GM19455 (cell line): ENCODE results near the gene SEMA3A.

Experiments used
- ATAC-seq: cut with Tn5 transposase; IDR thresholded peaks from one replicate; pipeline ENCODE4 v1.9.1; 2021; ENCODE audit not compliant: unreplicated experiment

Gene SEMA3A

GRCh38 chr7:84022684-84023308 is 171.8 kb downstream of the SEMA3A start:
- no peak for ATAC-seq

GRCh38 chr7:84022009-84022408 is 172.6 kb downstream of the SEMA3A start:
- no peak for ATAC-seq

GRCh38 chr7:84021292-84021908 is 173.2 kb downstream of the SEMA3A start:
- ATAC-seq, result no peak

GRCh38 chr7:84017651-84018050 is 176.9 kb downstream of the SEMA3A start:
- no peak for ATAC-seq

GRCh38 chr7:84013616-84014240 is 180.9 kb downstream of the SEMA3A start:
- ATAC-seq, result no peak

- ATAC-seq, result no peak
Measured at GRCh38 chr7:84009782-84010181, 184.8 kb downstream of the SEMA3A start.

- no peak for ATAC-seq
Measured at GRCh38 chr7:84009051-84009450, 185.5 kb downstream of the SEMA3A start.

GRCh38 chr7:84003191-84003590 is 191.4 kb downstream of the SEMA3A start:
- ATAC-seq, result no peak

- no peak for ATAC-seq
Measured at GRCh38 chr7:84002348-84002747, 192.2 kb downstream of the SEMA3A start.

GRCh38 chr7:83996879-83997278 is 197.7 kb downstream of the SEMA3A start:
- no peak for ATAC-seq

GRCh38 chr7:83987764-83988163 is 206.8 kb downstream of the SEMA3A start:
- ATAC-seq, result no peak

GRCh38 chr7:83985821-83986220 is 208.8 kb downstream of the SEMA3A start:
- no peak for ATAC-seq

- no peak for ATAC-seq
Measured at GRCh38 chr7:83984591-83984990, 210.0 kb downstream of the SEMA3A start.

- no peak for ATAC-seq
Measured at GRCh38 chr7:83984076-83984475, 210.5 kb downstream of the SEMA3A start.

- no peak for ATAC-seq
Measured at GRCh38 chr7:83983606-83984005, 211.0 kb downstream of the SEMA3A start.

GRCh38 chr7:83976302-83976701 is 218.3 kb downstream of the SEMA3A start:
- ATAC-seq, result peak; percentile 89

GRCh38 chr7:83970081-83970480 is 224.5 kb downstream of the SEMA3A start:
- no peak for ATAC-seq

GRCh38 chr7:83964318-83964717 is 230.3 kb downstream of the SEMA3A start:
- ATAC-seq, result no peak

GRCh38 chr7:83957333-83957732 is 237.3 kb downstream of the SEMA3A start:
- ATAC-seq, result no peak

- no peak for ATAC-seq
Measured at GRCh38 chr7:83956104-83956503, 238.5 kb downstream of the SEMA3A start.

- no peak for ATAC-seq
Measured at GRCh38 chr7:83952236-83952635, 242.4 kb downstream of the SEMA3A start.

GRCh38 chr7:83947260-83947659 is 247.3 kb downstream of the SEMA3A start:
- ATAC-seq, result no peak
